Measurements from ENCODE around the gene SPACA6. TPM values are rescaled to one million over a fixed set of nuclear protein-coding genes. Genes with fewer than 3 reads are reported as not detected.

Gene SPACA6
- total and polyA plus RNA-seq, 2 donors from 2014 or later = 18.9 to 25.4 TPM

DNA sequence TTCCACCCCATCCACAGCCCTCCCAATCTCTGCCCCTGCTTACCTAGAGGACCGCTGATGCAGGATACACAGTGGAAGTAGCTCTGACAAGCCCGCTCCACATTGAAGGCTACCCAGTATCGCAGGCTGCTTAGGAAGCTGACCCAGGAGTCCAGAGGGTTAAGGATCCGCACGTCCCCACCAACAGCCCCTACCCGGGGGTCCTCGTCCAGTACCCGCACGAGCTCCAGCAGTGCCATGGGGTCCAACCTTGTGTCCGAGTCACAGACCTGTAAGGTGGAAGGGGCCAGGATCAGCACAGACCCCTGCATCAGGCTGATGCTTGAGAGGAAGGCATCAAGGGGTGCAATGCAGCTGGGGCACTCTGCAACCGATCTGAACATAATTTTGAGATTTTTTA is 23.8 kb downstream of the SPACA6 start:
- TF ChIP-seq, protein P1, sequence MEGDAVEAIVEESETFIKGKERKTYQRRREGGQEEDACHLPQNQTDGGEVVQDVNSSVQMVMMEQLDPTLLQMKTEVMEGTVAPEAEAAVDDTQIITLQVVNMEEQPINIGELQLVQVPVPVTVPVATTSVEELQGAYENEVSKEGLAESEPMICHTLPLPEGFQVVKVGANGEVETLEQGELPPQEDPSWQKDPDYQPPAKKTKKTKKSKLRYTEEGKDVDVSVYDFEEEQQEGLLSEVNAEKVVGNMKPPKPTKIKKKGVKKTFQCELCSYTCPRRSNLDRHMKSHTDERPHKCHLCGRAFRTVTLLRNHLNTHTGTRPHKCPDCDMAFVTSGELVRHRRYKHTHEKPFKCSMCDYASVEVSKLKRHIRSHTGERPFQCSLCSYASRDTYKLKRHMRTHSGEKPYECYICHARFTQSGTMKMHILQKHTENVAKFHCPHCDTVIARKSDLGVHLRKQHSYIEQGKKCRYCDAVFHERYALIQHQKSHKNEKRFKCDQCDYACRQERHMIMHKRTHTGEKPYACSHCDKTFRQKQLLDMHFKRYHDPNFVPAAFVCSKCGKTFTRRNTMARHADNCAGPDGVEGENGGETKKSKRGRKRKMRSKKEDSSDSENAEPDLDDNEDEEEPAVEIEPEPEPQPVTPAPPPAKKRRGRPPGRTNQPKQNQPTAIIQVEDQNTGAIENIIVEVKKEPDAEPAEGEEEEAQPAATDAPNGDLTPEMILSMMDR (IDR thresholded peaks at IDR 0.05; ENCODE audit: borderline replicate concordance, extremely low read depth, insufficient read depth) = no peak
- no peak overlapping the region for H3K9ac ChIP-seq (ENCODE audit: low read length in 3 of 3)
- FAIRE-seq = no peak
- intact Hi-C loops (cut with DNase I) = no loop called here
- no peak for DNase-seq
- H3K36me3 ChIP-seq (ENCODE audit: control insufficient read depth in 2 of 3, insufficient read depth in 3 of 3, low read length in 3 of 3) = no peaks in the 10 kb centered on the region
- peaks cover 15% of the 10 kb centered on the region for H3K27me3 ChIP-seq (ENCODE audit: control insufficient read depth, insufficient read depth, low read length)
- no peak overlapping the region for H3K4me3 ChIP-seq (ENCODE audit: low read length in 3 of 3)
- H3K9me3 ChIP-seq (ENCODE audit: control insufficient read depth in 2 of 3, insufficient read depth in 1 of 3, low read length in 3 of 3) = no peaks in the 10 kb centered on the region
- peaks cover 0 to 3% (median 0%) of the 10 kb centered on the region in 3 donors for H3K4me1 ChIP-seq (ENCODE audit: control insufficient read depth in 2 of 3, insufficient read depth in 2 of 3, low read depth in 1 of 3, low read length in 3 of 3)
- H3K27ac ChIP-seq (ENCODE audit: low read depth in 2 of 2, low read length in 2 of 2) = no peak overlapping the region

DNA sequence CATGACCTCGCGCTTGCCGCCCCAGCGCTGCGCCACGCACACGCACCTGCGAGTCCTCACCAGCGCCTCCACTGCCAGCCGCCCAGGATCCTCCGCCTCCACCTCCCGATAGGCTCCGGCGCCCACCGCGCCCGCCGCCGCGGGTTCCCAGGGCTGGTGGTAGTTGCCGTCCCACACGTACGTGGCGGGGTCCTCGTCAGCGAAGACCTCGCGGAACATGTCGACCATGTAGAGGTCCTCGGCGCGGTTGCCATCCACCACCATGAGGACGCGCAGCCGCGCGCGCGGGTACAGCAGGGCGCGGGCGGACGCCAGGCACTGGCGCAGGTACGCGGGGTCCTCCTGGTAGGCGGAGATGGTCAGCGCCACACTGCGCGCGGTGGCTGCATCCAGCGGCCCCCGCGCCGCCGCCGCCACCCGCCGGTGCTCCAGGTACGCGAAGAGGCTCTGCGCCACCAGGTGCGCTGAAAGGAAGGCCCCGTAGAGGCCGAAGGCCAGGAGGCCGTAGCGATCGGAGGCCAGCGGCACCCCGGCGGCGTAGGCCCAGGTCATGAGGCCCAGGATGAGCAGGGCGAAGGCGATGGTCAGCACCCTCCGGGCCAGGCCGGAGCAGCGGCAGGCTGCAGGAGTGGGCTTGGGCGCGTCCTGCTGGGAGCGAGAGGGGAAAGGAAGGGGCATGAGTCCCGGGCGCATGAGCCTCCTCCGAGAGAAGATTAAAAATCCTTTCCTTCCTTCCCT is 26.3 kb downstream of the SPACA6 start:
- Histone ChIP-seq H3K9ac (ENCODE audit: low read length in 3 of 3) (no peak overlapping the region), H3K4me1 (ENCODE audit: control insufficient read depth in 2 of 3, insufficient read depth in 2 of 3, low read depth in 1 of 3, low read length in 3 of 3) (peaks cover 0 to 3% (median 0%) of the 10 kb centered on the region in 3 donors), H3K36me3 (ENCODE audit: control insufficient read depth in 2 of 3, insufficient read depth in 3 of 3, low read length in 3 of 3) (no peaks in the 10 kb centered on the region), H3K27me3 (ENCODE audit: control insufficient read depth, insufficient read depth, low read length) (peaks cover 22% of the 10 kb centered on the region), H3K27ac (ENCODE audit: low read depth in 2 of 2, low read length in 2 of 2) (no peak overlapping the region), H3K9me3 (ENCODE audit: control insufficient read depth in 2 of 3, insufficient read depth in 1 of 3, low read length in 3 of 3) (no peaks in the 10 kb centered on the region), H3K4me3 (ENCODE audit: low read length in 3 of 3) (no peak overlapping the region)
- DNase-seq = no peak
- intact Hi-C loops (cut with DNase I) = no loop called here
- TF ChIP-seq, protein P1 (IDR thresholded peaks at IDR 0.05; ENCODE audit: borderline replicate concordance, extremely low read depth, insufficient read depth) = no peak
- no peak for FAIRE-seq

DNA sequence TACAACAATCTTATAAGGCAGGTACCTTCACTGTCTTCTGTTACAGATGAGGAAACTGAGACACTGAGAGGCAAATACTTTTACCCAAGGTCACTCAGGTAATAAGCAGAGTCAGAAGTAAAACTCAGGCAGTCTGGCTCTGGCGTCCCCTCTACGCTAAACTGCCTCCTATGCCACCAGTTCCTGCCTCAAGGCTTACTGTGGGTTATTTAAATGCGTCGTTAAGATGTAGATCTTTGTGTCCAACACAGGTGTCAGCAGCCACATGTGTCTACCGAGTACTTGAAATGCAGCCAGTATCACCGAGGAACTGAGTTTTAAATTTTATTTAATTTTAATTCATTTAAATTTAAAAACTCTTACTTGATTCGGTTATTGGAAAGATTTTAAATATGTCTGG is 28.8 kb downstream of the SPACA6 start:
- FAIRE-seq = no peak

More for the DNA sequence above, 28.8 kb downstream of the SPACA6 start:
- DNase-seq = no peak
- peaks cover 0 to 3% (median 0%) of the 10 kb centered on the region in 3 donors for H3K4me1 ChIP-seq (ENCODE audit: control insufficient read depth in 2 of 3, insufficient read depth in 2 of 3, low read depth in 1 of 3, low read length in 3 of 3)
- H3K4me3 ChIP-seq (ENCODE audit: low read length in 3 of 3) = no peak overlapping the region
- TF ChIP-seq, protein P1 (IDR thresholded peaks at IDR 0.05; ENCODE audit: borderline replicate concordance, extremely low read depth, insufficient read depth) = no peak
- intact Hi-C loops (cut with DNase I) = no loop called here
- no peak overlapping the region for H3K9ac ChIP-seq (ENCODE audit: low read length in 3 of 3)
- H3K36me3 ChIP-seq (ENCODE audit: control insufficient read depth in 2 of 3, insufficient read depth in 3 of 3, low read length in 3 of 3) = no peaks in the 10 kb centered on the region
- no peaks in the 10 kb centered on the region for H3K9me3 ChIP-seq (ENCODE audit: control insufficient read depth in 2 of 3, insufficient read depth in 1 of 3, low read length in 3 of 3)
- peaks cover 20% of the 10 kb centered on the region for H3K27me3 ChIP-seq (ENCODE audit: control insufficient read depth, insufficient read depth, low read length)
- no peak overlapping the region for H3K27ac ChIP-seq (ENCODE audit: low read depth in 2 of 2, low read length in 2 of 2)

All from kidney (tissue), 14 donors.